ENCODE data around the gene PEBP1.

Gene PEBP1

DNA sequence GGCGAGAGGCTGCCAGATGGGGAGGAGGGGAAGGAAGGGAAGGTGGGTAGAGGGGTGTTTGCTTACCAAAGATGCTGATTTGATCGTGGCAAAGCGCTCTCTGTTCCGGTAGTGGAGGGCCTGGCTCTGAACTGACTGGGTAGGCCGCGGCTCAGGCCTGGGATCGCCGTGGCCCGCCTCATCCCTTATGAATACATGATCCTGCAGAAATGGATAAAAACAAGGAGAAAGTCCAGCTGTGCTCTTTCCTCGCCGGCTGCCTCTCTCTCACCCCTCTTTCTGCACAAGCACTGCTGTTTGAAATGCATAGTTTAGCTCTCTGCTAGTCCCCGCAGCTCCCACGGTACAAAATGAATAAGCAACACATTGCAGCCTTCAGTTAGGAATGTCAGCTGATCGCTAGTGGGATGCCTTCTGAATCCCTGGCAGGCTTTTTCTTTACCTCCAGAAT is 53.8 kb downstream of the PEBP1 start:
- TF ChIP-seq MYC (IDR thresholded peaks at IDR 0.05; ENCODE audit: low read depth, low read length) (no peak), POLR2A (IDR thresholded peaks at IDR 0.05; ENCODE audit: extremely low read depth, insufficient read length) (no peak)
- TF ChIP-seq, protein P1, sequence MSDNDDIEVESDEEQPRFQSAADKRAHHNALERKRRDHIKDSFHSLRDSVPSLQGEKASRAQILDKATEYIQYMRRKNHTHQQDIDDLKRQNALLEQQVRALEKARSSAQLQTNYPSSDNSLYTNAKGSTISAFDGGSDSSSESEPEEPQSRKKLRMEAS (IDR thresholded peaks at IDR 0.05; ENCODE audit: low read depth, low read length): no peak
- TF ChIP-seq, protein P2, sequence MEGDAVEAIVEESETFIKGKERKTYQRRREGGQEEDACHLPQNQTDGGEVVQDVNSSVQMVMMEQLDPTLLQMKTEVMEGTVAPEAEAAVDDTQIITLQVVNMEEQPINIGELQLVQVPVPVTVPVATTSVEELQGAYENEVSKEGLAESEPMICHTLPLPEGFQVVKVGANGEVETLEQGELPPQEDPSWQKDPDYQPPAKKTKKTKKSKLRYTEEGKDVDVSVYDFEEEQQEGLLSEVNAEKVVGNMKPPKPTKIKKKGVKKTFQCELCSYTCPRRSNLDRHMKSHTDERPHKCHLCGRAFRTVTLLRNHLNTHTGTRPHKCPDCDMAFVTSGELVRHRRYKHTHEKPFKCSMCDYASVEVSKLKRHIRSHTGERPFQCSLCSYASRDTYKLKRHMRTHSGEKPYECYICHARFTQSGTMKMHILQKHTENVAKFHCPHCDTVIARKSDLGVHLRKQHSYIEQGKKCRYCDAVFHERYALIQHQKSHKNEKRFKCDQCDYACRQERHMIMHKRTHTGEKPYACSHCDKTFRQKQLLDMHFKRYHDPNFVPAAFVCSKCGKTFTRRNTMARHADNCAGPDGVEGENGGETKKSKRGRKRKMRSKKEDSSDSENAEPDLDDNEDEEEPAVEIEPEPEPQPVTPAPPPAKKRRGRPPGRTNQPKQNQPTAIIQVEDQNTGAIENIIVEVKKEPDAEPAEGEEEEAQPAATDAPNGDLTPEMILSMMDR (IDR thresholded peaks at IDR 0.05; ENCODE audit: low read depth, low read length): no peak
- H3K4me3 ChIP-seq (ENCODE audit: low read depth, low read length): no peak overlapping the region
- no peak for DNase-seq (ENCODE audit: low read depth)

DNA sequence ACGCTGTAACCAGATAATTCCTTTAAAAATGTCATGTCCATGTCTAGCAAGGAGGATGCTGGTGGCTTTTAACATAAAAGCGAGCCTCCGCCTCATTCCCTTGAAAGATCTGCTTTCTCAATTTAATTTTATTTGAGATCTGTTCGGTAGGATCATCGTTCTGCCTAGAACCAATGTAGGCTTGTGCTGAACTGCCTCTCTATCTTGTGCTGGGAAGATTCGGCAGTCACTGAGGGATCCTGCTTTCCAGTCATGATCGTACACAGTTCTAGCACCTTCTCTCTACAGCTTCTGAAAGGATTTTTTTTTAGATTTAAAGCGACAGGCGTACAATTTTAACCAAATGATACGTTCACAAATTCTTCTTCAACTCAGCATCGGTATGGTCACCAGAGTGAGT is 54.3 kb downstream of the PEBP1 start:
- no peak for DNase-seq (ENCODE audit: low read depth)
- TF ChIP-seq, protein P2 (IDR thresholded peaks at IDR 0.05; ENCODE audit: low read depth, low read length): no peak
- TF ChIP-seq POLR2A (IDR thresholded peaks at IDR 0.05; ENCODE audit: extremely low read depth, insufficient read length): no peak
- no peak for TF ChIP-seq MYC (IDR thresholded peaks at IDR 0.05; ENCODE audit: low read depth, low read length)
- TF ChIP-seq, protein P1 (IDR thresholded peaks at IDR 0.05; ENCODE audit: low read depth, low read length): no peak
- H3K4me3 ChIP-seq (ENCODE audit: low read depth, low read length): no peak overlapping the region

DNA sequence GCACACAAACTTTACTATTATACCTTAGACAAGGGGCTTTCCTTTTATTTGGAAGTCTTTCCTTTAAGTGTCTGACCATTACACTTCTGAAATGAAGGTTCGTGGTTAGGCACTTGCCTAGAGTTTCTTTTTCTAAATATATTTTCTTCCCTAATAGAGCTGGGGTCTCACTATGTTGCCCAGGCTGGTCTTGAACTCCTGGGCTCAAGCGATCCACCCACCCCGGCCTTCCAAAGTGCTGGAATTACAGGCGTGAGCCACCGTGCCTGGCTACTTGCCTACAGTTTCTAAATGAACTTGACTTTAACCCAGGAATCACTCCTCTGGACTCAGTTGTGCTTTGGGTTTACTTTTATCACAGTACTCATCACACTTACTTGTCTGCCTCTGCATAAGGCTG is 57.6 kb downstream of the PEBP1 start:
- TF ChIP-seq, protein P1 (IDR thresholded peaks at IDR 0.05; ENCODE audit: low read depth, low read length): no peak

DNA sequence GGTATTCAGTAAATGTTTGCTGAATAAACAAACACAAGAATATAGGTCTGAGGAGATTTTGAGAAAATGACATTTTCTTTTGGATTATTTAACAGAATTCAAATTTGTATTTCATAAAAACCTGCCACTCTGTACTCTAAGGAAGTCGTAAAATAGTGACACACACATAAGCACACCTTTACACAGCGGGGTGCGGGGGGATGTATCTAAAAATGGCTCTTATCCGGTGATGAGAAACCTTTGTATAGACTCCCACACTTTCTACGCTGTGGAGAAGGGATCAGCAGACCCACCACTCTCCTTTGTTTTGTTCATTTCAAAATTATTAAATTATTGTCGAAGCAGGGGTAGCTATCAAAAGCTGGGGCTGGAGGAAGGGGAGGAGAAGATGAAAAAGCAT is 58.0 kb downstream of the PEBP1 start:
- DNase-seq (ENCODE audit: low read depth): no peak
- TF ChIP-seq POLR2A (IDR thresholded peaks at IDR 0.05; ENCODE audit: extremely low read depth, insufficient read length): no peak
- H3K4me3 ChIP-seq (ENCODE audit: low read depth, low read length): no peak overlapping the region

More for the DNA sequence above, 57.6 kb downstream of the PEBP1 start:
- no peak overlapping the region for H3K4me3 ChIP-seq (ENCODE audit: low read depth, low read length)
- DNase-seq (ENCODE audit: low read depth): no peak
